Dermis microvascular lymphatic vessel endothelial cell (primary cell): ENCODE results near the gene XXYLT1. TPM values are rescaled to one million over a fixed set of nuclear protein-coding genes. Genes with fewer than 3 reads are reported as not detected.
A peak's percentile ranks its signal among the peaks of the same experiment; 100 is the strongest.

Experiments used
- DNase-seq, 2 donors: peaks; one replicate each; pipeline versions ENCODE4 v3.0.0 to v3.0.0-alpha.2; 2010; ENCODE audit warnings: low read depth in 2 of 2
- total RNA-seq: library from RNA; depleted of rRNA; stranded (reverse); fragments of >200 nt; gene quantifications from 2 replicates; pipeline ENCODE4 v1.2.1, GENCODE V29; 2014

Gene XXYLT1
- total RNA-seq, 1 donor from 2014 or later = 19.0 TPM

DNA sequence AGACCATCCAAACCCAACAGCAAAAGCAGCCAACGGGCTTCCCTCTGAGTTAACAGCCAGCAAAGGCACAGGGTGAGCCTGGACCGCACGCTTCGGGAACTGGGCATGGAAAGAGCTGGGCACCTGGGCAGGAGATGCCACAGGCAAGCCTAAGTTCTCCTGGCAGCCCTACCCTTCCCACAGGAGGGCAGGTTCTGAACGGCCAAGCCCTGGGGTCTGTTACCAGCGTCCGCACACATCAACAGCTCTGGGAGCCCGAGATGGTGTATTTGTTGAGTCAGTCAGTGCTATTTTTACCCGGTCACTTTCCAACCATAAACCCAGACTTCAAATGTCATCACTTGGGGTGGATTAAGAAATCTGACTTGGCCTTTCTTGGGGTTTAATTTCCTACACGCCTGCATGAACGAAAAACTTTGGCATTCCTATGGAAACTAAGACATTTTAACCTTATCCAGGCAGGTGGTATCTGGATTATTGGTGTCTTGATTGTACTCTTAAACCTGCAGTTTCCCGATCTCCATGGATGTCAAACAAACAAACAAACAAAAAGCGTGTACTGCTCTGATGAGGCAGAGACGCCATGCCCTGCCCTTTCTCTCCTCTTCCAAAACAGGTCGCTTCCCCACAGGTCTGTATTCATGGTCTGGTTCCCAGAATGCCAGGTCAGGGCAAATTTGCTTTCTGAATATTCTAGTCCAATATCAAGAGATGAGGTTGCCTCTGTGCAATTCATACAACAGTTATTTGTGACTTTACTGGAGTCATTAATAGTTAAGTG, 99.7 kb downstream of the XXYLT1 start:
- DNase-seq = no peak

DNA sequence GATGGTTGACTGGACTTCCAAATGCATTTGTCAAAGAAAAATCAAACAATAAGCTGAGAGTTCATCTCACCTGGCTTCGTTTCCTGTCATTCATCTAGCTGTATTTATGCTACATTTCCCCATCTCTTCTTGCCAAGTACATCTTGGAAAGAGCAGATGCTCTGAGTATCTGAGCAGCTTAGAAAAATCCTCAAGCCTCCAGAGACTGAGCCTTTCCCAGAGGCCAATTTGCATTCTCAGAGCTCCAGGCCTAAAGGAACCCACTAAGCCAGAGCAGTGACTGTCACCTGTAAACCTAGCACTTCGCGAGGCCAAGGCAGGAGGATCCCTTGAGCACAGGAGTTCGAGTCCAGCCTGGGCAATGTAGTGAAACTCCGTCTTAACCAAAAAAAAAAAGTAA, 100.5 kb downstream of the XXYLT1 start:
- peak in 1 of 2 donors; percentile 54 for DNase-seq

DNA sequence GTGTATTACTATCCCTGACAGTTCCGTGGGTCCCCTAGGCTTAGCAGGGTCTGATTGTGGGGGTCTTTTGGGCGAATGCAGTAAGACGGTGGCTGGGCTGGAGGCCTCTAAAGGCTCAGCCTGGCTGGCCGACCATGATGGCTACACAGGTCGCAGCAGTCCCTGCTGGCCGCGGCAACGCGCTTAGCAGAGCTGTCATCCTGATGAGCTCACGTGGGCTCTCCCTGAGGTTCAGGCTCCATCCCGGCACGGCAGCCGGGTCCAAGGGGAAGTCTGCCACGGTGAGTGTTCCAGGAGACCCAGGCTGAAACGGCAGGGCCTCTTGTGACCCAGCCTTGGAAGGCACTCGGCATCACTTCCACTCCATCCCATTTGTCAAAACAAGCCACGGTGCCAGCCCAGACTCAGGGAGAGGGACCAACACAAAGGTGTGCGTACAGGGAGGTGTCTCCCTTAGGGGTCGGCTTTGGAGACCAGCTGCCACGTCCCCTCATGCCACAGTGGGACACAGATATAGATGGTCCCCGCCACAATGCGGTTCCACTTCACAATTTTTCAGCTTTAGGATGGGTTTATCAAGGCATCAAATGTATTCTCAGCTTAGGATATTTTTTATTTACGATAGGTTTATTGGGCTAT, 101.8 kb downstream of the XXYLT1 start:
- DNase-seq = no peak

DNA sequence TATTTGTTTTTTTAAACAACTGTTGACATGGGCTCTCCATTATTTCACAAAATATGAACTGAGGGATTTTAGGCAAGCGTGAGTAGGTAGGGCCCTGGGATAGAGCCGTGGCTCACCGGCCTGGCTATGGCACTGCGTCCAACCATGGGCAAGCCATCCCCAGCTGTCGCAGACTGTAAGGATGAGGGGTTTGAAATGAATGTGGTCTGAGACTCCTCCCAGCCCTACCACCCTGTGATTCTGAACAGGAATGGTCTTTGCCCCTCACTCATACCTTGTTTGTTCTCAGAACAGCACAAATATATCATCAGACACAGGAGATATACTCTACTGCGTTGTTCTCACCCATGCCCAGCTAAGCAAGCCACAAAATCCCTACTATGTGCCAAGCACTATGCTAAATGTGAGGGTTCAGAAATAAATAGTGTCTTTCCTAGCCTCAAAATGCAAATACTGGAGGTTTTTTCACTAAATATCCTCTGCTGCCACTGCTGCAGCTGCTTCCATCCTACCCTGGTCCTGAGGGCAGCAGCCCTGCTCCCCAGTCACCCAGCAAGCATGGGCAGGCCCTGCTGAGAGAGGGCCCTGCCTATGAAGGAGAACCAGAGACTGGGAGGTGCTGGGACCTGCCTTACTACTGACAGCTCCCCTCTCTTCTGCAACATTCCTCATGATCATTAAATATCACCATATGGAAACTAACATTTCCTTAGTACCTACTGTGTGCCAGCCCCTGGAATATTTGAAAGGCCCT, 102.8 kb downstream of the XXYLT1 start:
- no peak for DNase-seq

DNA sequence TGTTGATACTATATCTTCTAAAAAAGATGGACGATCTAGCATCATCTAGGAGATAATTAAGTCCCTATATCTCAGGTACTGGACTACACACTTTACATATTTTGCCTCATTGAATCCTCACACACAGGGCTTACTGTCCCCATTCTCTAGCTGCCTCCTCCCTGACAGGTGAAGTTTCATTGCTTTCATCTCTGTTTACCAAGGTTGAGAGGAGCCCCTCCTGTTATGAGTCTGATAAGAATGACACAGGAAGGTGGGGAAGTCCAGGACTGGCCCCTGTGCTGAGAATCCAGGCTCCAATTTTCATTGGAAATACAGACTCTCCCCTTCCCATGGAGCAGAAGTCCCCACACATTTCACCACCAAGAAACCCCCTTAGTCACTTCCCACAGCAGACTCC, 105.2 kb downstream of the XXYLT1 start:
- peak in 1 of 2 donors; percentile 66 for DNase-seq

DNA sequence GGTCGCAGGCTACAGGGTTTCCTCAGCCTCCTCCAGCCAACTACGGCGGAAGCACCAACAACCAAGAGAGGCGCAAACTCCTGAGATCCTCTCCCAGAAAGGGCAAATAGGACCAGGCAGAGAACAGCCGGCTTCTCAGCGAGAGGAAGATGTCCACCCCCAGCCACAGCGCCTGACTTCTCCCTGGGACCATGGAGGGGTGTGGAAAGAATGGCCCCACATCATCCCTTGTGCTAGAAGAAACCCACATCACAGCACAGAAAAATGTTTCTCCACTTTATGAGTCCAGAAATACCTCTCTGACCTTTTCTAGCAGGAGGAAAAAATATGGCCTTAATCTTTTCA, 105.7 kb downstream of the XXYLT1 start:
- DNase-seq = no peak

DNA sequence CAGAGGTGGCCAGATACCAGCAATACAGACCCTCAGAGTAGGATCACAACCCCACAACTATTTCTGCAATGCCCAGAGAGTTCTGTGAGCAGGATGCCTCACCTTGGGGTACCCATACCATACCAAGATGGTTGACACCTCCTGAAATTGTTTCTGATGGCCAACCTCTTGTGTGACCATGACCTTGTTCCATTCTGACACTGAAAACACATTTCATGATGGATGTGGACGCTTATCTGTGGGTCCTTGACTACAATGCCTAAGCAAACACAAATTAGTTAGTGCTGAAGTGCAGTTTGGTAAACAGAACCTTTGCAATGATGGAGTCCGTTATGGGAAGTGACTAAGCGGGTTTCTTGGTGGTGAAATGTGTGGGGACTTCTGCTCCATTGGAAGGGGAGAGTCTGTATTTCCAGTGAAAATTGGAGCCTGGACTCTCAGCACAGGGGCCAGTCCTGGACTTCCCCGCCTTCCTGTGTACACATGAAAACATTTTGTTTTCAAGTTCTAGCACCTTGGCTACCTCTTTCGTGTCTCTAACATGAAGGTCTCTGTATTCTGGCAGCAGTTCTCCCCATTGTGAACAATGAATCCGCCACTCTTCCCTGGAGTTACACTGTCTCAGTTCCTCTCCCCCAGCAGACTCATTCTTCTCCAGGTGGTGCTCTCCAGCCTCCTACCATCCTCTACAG, 106.2 kb downstream of the XXYLT1 start:
- DNase-seq = peak; percentile 54 to 75

DNA sequence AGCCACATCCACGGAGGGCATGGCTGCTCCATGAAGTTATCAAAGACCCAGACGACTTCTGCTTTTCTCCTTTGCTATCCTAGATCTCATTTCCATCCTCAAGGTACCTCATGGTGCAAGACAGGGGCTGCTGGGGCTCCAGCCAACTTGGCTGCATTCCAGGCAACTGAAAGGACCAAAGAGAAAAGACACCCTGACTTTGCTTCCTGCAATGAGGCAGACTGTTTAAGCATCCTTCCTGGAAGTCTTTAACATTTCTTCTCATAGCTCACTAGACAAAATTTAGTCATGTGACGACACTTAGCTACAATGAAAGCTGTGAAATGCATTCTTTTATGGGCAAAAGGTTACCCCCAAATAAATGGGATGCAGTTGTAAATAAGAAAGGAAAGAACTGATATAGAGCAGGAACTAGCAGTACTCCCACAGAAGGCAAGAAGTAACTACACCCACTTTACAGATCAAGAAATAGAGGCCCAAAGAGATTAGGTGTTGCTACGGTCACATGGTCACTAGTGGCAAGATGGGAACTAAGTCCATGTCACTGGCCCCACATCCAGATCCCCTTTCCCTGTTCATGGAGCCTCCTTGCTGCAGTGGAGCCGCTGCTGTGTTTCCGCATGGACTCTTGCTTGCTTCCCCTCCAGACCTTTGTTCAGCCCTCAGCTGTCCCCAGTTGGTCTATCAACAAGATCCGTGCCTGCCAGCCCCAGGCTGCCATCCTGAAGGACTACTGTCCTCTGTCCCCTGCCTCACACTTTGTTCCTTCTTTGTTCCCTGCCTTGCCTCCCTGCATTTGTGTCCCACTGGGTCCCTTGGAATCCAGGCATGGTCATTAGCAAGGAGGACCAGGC, 107.0 kb downstream of the XXYLT1 start:
- DNase-seq = no peak

DNA sequence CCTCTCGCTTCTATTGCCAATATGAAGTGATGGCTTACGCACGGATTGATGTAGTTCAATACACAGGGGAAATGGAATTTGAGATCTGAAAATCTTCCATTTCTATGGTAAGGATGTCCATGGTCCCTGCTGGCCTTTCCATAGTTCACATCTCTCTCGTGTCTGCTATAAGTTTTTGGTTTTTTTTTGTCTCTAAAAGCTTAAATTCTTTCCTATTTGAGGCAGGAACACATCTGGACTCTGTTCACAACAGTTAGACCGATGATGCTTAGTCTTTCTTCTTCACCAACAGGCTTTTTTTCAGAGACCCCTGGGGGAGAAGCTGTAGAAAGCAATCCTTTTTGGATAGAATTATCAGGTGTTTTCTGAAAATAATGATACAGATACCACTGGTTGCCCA, 108.1 kb downstream of the XXYLT1 start:
- DNase-seq = no peak

DNA sequence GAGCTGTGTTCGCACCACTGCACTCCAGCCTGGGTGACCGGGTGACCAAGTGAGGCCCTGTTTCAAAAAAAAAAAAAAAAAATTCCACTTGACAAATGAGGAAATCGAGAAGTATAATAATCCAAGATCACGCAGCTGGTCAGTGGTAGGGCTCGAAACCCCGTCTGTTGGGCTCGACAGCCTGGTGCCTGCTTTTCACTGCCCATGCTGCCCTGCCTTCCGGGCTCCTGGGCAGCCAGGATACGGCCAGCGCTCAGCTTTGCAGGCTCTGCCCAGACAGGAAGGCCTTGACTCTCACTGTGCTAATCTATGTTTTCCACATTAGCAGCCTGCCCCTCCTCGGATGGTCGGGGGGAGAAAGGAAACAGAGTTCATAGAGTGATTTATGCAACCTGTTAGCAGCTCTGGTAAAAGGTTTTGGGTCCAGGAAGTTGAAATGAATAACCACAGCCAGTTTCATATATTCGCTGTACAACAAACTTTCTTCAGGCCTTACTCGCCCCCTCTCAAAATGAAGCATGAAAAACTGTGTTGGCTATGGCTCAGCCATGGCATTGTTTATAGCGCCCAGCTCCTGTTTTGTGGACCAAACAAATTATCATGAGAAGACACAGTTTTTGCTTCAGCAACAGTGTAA, 108.8 kb downstream of the XXYLT1 start:
- DNase-seq = peak; percentile 97 to 99

DNA sequence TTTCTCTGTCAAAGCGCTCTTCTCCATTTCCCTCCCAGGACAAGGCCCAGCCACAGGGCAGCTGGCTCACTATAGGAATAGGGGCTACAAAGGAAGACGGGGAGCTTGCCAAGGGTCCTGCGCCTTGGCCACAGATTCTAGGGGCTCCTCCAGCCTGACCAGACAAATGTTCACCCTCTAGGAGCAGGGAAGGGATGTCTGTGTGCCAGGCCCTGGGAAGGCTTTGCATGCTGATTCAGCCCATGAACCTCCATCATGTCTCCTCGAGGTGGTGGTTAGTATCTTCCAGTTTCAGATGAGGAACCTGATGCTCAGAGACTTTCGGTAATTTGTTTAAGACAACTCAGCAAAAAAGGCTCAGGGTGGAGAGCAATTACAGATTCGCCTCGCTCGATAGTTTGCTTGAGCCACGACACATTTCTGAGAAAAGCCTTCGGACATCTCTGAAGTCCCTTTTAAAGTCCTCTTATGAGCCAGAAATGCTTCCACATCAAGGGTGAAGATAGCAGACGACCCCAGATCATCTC, 110.0 kb downstream of the XXYLT1 start:
- no peak for DNase-seq

DNA sequence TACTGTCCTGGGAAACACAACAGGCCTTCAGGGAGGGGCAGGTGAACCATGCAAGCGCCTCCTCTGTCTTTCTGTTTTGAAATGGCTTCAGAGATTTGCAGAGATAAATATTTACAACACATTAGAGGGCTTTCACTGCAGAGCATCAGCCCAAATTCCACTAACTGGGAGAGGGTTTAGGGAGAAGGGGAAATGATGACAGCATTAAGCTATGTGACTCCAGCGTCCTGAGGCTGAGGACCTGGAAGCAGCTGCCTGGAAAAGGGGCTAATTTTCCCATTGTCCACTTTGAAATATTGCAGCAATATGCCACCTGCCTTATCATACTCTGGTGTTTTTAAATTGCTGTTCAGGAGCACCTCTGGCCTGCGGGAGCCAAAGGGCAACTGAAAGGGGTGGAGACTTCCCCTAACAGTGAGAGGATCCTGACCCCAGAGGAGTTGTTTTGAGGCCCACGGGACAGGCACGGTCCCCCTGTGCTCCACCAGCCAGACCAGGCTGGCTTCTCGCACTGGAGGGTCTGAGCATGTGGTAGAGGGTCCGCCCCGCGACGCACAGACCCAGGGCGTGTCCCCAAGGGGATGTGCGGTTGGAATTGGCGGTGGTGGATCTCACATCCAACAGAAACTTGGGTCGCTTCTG, 110.6 kb downstream of the XXYLT1 start:
- DNase-seq = peak; percentile 95 to 99

DNA sequence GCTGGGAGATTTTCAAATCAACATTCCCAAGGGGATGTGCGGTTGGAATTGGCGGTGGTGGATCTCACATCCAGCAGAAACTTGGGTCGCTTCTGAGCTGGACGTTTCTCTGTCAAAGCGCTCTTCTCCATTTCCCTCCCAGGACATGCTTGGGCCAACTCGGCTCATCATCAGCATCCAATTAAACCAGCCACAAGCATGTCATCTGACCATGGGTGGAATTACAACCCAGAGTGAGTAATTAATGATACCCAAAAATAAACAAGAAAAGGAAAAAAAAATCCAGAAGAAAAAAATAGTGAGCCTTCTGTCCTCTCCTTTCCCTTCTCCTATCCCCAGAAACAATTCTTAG, 111.2 kb downstream of the XXYLT1 start:
- no peak for DNase-seq

DNA sequence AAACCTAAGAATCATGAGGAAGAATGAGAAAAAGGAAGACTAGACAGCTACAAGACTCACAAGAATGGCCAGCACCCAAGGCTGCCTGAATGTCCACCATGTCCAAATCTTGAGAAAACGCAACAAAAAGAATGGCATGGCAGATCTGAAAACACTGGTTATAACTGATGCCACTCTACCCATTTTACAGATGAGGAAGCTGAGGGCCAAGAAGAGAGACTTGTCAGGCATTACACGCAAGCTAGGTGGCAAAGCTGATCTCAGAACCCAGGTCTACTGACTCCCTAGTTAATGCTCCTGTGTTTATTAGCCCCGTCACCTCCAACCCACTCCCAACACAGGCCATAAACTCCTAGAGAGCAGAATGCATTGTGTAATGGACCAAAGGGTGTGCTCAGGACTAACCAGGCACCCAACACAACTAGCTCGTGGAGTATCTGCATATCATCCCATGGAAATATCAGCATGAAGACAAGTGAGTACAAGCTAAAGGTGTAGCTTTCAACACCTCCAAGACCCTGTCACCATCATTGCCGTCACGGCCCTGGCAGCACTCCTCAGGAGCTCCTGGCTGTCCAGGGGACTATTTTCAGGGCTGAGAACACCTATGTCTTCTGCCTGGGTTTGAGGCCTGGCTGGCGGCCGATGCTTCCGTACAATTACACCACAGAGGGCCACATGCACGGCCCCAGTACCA, 111.7 kb downstream of the XXYLT1 start:
- DNase-seq = no peak

DNA sequence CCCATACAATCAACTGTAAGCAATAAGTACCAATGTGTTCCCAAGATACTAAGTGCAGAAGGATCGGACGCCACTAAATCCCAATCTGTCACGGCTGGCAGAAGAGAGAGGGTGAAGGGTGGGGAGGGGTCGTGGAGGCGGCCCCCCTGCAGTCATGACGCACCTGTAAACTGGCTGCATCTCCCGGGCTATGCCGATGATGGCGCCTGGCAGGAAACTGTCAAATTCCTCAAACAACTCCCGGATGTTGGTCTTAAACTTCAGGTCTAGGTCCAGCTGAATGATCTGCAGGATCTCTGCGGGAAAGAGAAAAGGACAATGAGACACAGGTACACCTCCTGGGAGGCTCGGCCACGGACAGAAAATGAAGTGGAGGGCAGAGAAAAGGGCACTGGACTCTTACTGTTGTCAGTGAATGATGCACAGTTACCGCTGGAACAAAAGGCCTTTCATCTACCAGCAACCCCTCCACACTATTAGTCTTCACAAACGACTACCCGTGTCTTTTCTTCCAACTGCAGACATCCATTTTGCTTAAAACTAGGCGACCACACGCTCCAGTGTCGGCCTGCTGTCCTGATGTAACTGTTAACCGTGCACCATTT, 114.6 kb downstream of the XXYLT1 start:
- peak in 1 of 2 donors; percentile 63 for DNase-seq

DNA sequence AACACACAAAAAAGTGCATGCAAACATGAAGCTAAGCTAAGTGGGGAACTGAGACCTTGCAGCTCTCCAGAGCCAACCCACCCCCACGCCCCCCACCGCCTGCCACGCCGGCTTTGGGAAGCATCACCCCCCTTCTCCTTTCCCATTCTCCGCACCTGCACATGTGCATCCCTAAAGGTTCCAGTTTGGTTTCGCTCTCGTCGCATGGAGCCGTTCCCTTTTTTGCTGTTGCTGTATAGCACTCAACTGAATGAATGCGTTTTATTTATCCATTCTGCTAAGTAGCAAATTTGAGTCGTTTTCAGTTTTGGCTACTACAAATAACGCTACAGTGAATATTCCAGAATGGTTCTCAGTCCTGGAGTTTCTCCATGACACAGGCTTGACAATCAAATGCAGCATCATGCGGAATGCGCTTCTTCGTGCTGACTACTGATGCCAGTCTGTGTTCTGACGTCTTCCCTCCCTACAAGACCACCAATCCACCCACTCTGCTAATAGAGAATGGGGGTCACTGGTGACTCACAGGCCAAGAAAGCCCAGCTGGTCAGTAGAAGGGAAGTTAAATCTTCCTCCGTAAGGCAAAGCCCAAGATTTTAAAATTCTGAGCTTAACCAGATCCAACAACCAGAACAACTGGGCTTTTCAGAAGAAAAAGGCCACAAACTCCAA, 115.3 kb downstream of the XXYLT1 start:
- peak in 1 of 2 donors; percentile 57 for DNase-seq

DNA sequence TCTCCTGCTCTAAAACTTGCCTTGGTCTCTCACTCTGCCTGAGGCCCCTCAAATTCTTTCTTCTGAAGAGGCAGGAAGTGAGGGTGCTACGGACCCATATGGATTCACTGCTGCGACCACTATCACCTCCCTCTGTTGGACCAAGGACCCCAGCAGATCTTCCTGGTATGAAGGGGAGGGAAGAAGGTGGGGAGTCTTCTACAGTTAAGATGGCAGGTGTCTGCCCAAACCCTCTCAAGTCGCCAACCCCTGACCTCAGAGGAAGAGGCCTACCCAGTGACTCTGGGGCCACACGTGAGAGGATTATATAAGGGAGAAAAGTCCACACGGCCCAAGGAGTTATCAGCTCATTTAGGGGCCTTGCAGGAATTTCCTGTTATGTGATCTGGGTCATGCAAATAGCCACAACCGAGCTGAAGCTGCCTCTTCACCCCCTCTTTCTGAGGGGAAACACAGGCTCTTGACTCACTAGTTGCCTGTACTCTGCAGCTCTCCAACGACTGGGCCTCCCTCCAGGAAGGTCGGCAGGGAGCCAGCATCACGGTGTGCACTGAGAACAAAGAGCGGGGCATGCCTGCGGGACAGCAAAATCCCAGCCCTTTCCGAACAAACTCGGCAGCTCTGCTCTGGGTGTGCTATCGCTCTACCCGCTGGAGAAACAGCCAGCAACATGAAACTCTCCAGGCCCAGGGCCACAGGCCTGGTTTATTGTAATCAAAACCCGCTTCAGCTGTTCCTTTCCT, 116.0 kb downstream of the XXYLT1 start:
- peak; percentile 94 to 99 for DNase-seq
